Ishikawa (cell line): ENCODE measurements around the gene CLSTN2.

Experiments
- CEBPB ChIP-seq: IDR thresholded peaks from 2 replicates; pipeline ENCODE4 v1.6.1; 2012
- EP300 ChIP-seq: IDR thresholded peaks from 2 replicates; pipeline ENCODE4 v1.6.1; 2012; ENCODE audit warnings: borderline replicate concordance
- MAX ChIP-seq: IDR thresholded peaks from 2 replicates; pipeline ENCODE4 v1.6.1; 2012
- TEAD4 ChIP-seq: IDR thresholded peaks from 2 replicates; pipeline ENCODE4 v1.6.1; 2012

GRCh38 chr3:139909811-139910210, 25.2 kb upstream of the CLSTN2 start:
- TF ChIP-seq CEBPB = no peak
- no peak for TF ChIP-seq TEAD4
- TF ChIP-seq MAX = no peak
- TF ChIP-seq EP300 = no peak
